ENCODE data around the gene BMAL2.

The BMAL2 gene

GRCh38 chr12:27361372-27361771 is 28.7 kb downstream of the BMAL2 start:
- DNase-seq: no peak

GRCh38 chr12:27366621-27367020 is 34.0 kb downstream of the BMAL2 start:
- DNase-seq: no peak

- DNase-seq: no peak
Measured at GRCh38 chr12:27367078-27367477, 34.4 kb downstream of the BMAL2 start.

GRCh38 chr12:27382171-27382795 is 49.6 kb downstream of the BMAL2 start:
- DNase-seq: no peak
